Epithelial cell of proximal tubule (primary cell): ENCODE measurements around the gene YBEY. TPM values are rescaled to one million over a fixed set of nuclear protein-coding genes. Genes with fewer than 3 reads are reported as not detected.

Experiments
- DNase-seq: peaks from one replicate; pipeline ENCODE4 v3.0.0-alpha.2; 2011; ENCODE audit warnings: low read depth
- H3K4me3 ChIP-seq: 2 replicates; pipeline ENCODE4 v1.5.1; 2011; ENCODE audit warnings: low read depth, mild to moderate bottlenecking, low read length
- CTCF ChIP-seq: conservative IDR thresholded peaks from 2 replicates; pipeline ENCODE4 v1.5.1; 2012; ENCODE audit warnings: low read depth, mild to moderate bottlenecking, low read length
- total RNA-seq: library from RNA; depleted of rRNA; stranded (reverse); fragments of >200 nt; gene quantifications from 2 replicates; pipeline ENCODE4 v1.2.3, GENCODE V29; 2015

Gene YBEY
- total RNA-seq, 1 donor from 2014 or later: 7.0 TPM

- no peak for DNase-seq
- no peak overlapping the region for H3K4me3 ChIP-seq
- TF ChIP-seq CTCF: no peak
Observed at GRCh38 chr21:46273341-46273740, 12.8 kb upstream of the YBEY start.

DNA sequence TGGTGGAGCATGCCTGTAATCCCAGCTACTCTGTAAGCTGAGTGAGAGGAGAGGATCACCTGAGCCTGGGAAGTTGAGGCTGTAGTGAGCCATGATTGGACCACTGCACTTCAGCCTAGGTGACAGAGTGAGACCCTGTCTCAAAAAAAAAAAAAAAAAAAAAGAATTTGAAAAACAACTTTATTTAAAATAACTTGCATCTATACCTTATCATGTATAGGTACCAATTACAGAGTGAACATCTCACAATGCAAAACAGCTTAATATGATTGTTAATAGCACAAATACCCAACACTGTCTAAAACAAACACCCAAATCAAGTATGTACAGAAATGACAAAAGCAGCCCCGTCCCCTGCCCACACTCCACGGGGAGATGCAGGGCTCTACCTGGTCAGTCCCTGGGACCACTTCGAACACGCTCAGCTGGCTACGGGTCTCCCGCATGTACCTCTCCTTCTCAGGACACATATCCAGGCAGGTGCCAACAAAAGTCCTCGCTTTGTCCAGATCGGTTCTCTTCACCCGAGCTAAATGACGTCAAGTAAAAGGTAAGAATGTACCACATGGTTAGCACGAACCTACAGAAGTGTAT, 11.2 kb upstream of the YBEY start:
- DNase-seq: no peak
- no peak for TF ChIP-seq CTCF
- H3K4me3 ChIP-seq: no peak overlapping the region

- no peak overlapping the region for H3K4me3 ChIP-seq
- no peak for TF ChIP-seq CTCF
- DNase-seq: no peak
Observed at GRCh38 chr21:46284077-46284644, 2.0 kb upstream of the YBEY start.

- no peak for DNase-seq
Observed at GRCh38 chr21:46284733-46285132, 1.4 kb upstream of the YBEY start.

DNA sequence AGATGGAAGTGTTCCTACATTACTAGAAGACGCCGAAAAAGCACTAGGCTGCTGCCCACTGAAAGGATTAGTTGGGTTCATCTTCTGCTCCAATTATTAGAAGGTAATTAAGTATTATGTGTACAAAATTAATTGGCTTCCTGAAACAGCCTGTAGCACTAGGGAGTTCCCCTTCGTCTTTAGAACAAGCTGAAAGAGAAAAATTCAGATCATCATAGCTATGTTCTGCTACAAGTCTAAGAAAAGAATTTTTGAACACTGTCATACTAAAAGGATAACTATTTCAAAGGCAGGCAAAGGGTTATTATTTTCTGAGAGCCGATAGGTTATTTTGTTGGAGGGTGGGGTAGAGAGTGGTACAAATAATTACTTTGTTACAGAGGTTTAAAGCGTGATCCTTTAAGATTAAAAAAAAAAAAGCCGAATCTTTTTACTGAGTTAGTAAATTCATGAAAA, 908 bp upstream of the YBEY start, which contains the start of gene MCM3AP:
Gene MCM3AP, minus strand, starts transcription at position 406 of the 456 bp plus-strand sequence. Its CDS starts 325 bp downstream, at position 81.
- peak within 1 kb of the TSS; percentile 76 for H3K4me3 ChIP-seq
- no peak for DNase-seq
- no peak for TF ChIP-seq CTCF

More at GRCh38 chr21:46284733-46285132, 1.4 kb upstream of the YBEY start:
- TF ChIP-seq CTCF: no peak
- H3K4me3 ChIP-seq: peak overlapping the region; percentile 76

DNA sequence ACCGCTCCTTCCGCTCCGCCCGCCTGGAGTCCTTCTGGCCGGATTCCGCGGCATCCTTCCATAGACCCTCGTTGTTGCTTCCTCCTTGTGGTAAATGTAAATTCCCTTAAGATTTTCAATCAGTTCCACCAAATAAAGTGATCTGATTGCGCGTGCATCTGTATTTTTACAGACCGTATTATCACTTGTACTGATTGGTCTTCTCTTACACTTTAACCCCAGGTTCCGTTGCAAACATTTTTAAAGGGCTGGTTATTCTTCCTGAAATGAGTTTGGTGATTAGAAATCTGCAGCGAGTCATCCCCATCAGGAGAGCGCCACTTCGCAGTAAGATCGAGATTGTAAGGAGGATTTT, 483 bp downstream of the YBEY start:
- DNase-seq: no peak
- no peak for TF ChIP-seq CTCF
- H3K4me3 ChIP-seq: peak overlapping the region; percentile 76

DNA sequence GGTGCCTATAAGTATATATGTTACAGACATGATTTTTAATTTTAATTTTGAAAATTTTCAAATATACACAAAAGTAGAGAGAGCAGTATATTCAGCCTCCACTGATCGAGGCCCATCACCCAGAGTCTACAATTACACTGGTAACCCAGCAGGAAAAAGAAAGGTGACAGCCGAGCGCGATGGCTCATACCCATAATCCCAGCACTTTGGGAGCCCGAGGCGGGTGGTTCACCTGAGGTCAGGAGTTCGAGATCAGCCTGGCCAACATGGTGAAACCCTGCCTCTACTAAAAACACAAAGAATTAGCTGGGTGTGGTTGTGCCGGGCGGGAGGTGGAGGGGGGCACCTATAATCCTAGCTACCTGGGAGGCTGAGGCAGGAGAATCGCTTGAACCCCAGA, 1.4 kb downstream of the YBEY start:
- no peak for TF ChIP-seq CTCF
- peak overlapping the region; percentile 76 for H3K4me3 ChIP-seq
- no peak for DNase-seq
